Measurements from ENCODE around the gene ZNF582. TPM values are rescaled to one million over a fixed set of nuclear protein-coding genes. Genes with fewer than 3 reads are reported as not detected.

The ZNF582 gene
- total RNA-seq: 0.35 and 0.58 TPM in 2 replicates

GRCh38 chr19:56393119-56394012, at the start of gene ZNF582:
Gene ZNF582, minus strand, starts transcription at chr19:56393534. Its CDS starts 1,782 bp downstream, at chr19:56391752.

DNA sequence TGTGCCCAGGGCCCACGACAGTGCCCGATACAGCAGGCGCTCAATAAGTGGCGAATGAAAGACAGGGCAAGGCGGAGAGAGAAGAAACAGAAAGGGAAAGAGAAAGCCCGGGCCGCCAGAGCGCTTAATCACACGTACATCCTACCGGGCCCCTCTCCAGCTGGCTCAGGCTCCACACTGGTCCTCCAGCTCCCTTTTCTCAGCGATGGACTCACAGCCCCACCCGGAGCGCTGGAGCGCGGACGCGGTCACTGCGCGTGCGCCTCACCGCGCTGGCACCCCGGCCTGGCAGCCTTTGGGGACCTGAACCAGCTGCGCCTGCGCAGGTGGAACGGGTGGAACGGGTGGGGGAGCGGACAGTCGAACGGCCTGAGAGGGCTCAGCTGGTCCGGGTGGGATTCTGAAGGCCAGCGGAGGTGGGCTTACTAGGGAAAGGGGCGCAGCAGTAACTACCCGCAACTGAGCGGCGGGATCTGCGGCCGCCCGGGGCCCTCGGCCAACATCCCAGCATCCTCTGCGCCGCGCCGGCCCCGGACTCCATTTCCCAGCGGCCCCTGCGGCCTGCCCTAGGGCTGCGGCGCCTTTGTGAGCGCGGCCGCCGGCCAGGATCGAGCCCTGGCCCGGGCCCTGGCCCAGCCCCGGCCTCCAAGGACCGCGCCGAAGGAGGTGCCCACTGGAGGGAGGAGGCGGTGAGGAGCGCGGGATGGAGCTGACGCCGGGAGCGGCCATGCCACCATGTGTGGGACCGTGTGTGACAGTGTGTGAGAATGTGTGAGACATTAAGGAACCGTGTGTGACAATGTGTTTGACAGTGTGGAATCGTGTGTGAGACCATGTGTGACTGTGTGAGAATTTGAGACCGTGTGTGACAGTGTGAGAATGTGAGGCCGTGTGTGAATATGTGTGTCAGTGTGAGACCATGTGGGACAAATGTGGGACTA, 10.7 kb upstream of the ZNF582 start, which contains the start of gene ZNF583:
TSS of gene ZNF583 (plus strand) at position 569 of the 941 bp plus-strand sequence. CDS start 2,783 bp downstream, outside the sequence.

Other genes with a start within 250 kb of the ZNF582 start
- gene GALP, start 217.5 kb downstream of the ZNF582 start, total RNA-seq: not detected in 2 replicates
- gene ZSCAN5B, start 195.8 kb downstream of the ZNF582 start, total RNA-seq: 0.18 TPM in 1 of 2 replicates, not detected in the other
- not detected in 2 replicates for gene ZSCAN5C, start 191.3 kb downstream of the ZNF582 start, total RNA-seq
- gene EDDM13, start 120.8 kb downstream of the ZNF582 start, total RNA-seq: not detected in 2 replicates
- 1.7 and 9.0 TPM in 2 replicates for gene ZSCAN5A, start 78.7 kb downstream of the ZNF582 start, total RNA-seq
- gene ZNF583, start 10.8 kb upstream of the ZNF582 start, total RNA-seq: 0.86 and 1.8 TPM in 2 replicates
- 0.71 and 0.86 TPM in 2 replicates for gene ZNF667, start 83.8 kb upstream of the ZNF582 start, total RNA-seq
- gene ZNF471, start 114.3 kb upstream of the ZNF582 start, total RNA-seq: 0.71 and 1.2 TPM in 2 replicates
- gene ZFP28, start 145.4 kb upstream of the ZNF582 start, total RNA-seq: 2.9 and 8.0 TPM in 2 replicates
- gene ZNF470, start 173.9 kb upstream of the ZNF582 start, total RNA-seq: 1.2 TPM in 2 replicates
- 3.5 and 4.4 TPM in 2 replicates for gene ZNF71, start 201.8 kb upstream of the ZNF582 start, total RNA-seq
- gene SMIM17, start 249.6 kb upstream of the ZNF582 start, total RNA-seq: 0.18 TPM in 1 of 2 replicates, not detected in the other

All from myometrial cell (primary cell).